RWPE1 (cell line): ENCODE results near the gene STOML2.
A peak's percentile ranks its signal among the peaks of the same experiment; 100 is the strongest.

Experiments
- CTCF ChIA-PET: fragments of 350-600 bp; sonication (Branson Sonifier 250); formaldehyde crosslinking; extraction: SDS; loops from one replicate; lab custom pipeline; 2021; lab: Yijun Ruan, JAX
- POLR2A ChIA-PET: fragments of 400-600 bp; formaldehyde crosslinking; extraction: SDS; loops from one replicate; lab custom pipeline; 2020; ENCODE audit warnings: antibody characterized with exemption; ENCODE audit not compliant: low non-redundant PET; lab: Yijun Ruan, JAX
- DNase-seq: peaks from one replicate; pipeline ENCODE4 v3.0.0; 2012; ENCODE audit warnings: low spot score
- H3K27ac ChIP-seq: fragments of 450-650 bp; 2 replicates; pipeline ENCODE4 v1.5.1; 2017
- CTCF ChIP-seq: fragments of 450-650 bp; conservative IDR thresholded peaks from 2 replicates; pipeline ENCODE4 v1.5.1; 2017; ENCODE audit warnings: low read depth, mild to moderate bottlenecking

Gene STOML2

GRCh38 chr9:35134920-35135319, 32.0 kb upstream of the STOML2 start:
- ChIA-PET POLR2A (no interaction called here), CTCF (no interaction called here)

GRCh38 chr9:35116898-35117551, 14.1 kb upstream of the STOML2 start:
- POLR2A ChIA-PET, result interaction anchor here (0.7 to 1.9 kb wide), 2 partner anchors 45 to 298 kb away, joined by 3 to 7 read pairs; partner anchors contain the start of gene UNC13B
- peak; percentile 100 for TF ChIP-seq CTCF
- CTCF ChIA-PET, result interaction anchor here (0.6 to 2.1 kb wide), 16 partner anchors 9 to 431 kb away, joined by 3 to 13 read pairs (median 4); partner anchors contain the start of gene UNC13B
- peak overlapping the region; percentile 97 for H3K27ac ChIP-seq
- DNase-seq, result peak; percentile 91

More at GRCh38 chr9:35134920-35135319, 32.0 kb upstream of the STOML2 start:
- DNase-seq, result no peak
- no peak for TF ChIP-seq CTCF
- H3K27ac ChIP-seq, result no peak overlapping the region

- ChIA-PET POLR2A (interaction anchor here (1.4 to 1.9 kb wide), 2 partner anchors 13 to 45 kb away, joined by 6 to 7 read pairs; partner anchors contain the start of genes STOML2 and UNC13B), CTCF (interaction anchor here (0.7 to 2.1 kb wide), 16 partner anchors 8 to 432 kb away, joined by 3 to 13 read pairs (median 4); partner anchors contain the start of gene UNC13B)
- no peak for DNase-seq
- peak overlapping the region; percentile 97 for H3K27ac ChIP-seq
- no peak for TF ChIP-seq CTCF
Measured at GRCh38 chr9:35116539-35116897, 13.6 kb upstream of the STOML2 start.

GRCh38 chr9:35115680-35116538, 13.0 kb upstream of the STOML2 start, which contains the start of gene ATOSB:
ATOSB (minus strand) TSS chr9:35115862; CDS start chr9:35108274, 7,588 bp downstream.
- H3K27ac ChIP-seq, result peak within 1 kb of the TSS; percentile 97
- POLR2A ChIA-PET, result interaction anchor here (0.7 to 1.9 kb wide), 5 partner anchors 13 to 371 kb away, joined by 3 to 7 read pairs (median 6); partner anchors contain the start of genes STOML2 and UNC13B
- CTCF ChIA-PET, result interaction anchor here (0.7 to 2.1 kb wide), 10 partner anchors 47 to 532 kb away, joined by 3 to 13 read pairs (median 5); no protein-coding TSS in a partner anchor
- peak; percentile 98 for DNase-seq
- TF ChIP-seq CTCF, result no peak

GRCh38 chr9:35114840-35115628, 12.1 kb upstream of the STOML2 start:
- POLR2A ChIA-PET, result interaction anchor here (0.5 to 1.9 kb wide), 5 partner anchors 12 to 370 kb away, joined by 3 to 7 read pairs (median 3); partner anchors contain the start of genes STOML2 and UNC13B
- CTCF ChIA-PET, result interaction anchor here (0.6 to 2.1 kb wide), 5 partner anchors 144 to 532 kb away, joined by 3 to 13 read pairs (median 4); no protein-coding TSS in a partner anchor
- TF ChIP-seq CTCF, result no peak
- H3K27ac ChIP-seq, result peak overlapping the region; percentile 97
- peak; percentile 61 for DNase-seq
